Nasal cavity respiratory epithelium epithelial cell of viscerocranial mucosa (primary cell): Measurements from ENCODE around the gene VCAM1. TPM values are rescaled to one million over a fixed set of nuclear protein-coding genes. Genes with fewer than 3 reads are reported as not detected.

Source experiments
- total RNA-seq: library from RNA; depleted of rRNA; stranded (reverse); fragments of >200 nt; gene quantifications from 2 replicates; pipeline ENCODE4 v1.2.3, GENCODE V29; 2014

VCAM1 gene, protein sequence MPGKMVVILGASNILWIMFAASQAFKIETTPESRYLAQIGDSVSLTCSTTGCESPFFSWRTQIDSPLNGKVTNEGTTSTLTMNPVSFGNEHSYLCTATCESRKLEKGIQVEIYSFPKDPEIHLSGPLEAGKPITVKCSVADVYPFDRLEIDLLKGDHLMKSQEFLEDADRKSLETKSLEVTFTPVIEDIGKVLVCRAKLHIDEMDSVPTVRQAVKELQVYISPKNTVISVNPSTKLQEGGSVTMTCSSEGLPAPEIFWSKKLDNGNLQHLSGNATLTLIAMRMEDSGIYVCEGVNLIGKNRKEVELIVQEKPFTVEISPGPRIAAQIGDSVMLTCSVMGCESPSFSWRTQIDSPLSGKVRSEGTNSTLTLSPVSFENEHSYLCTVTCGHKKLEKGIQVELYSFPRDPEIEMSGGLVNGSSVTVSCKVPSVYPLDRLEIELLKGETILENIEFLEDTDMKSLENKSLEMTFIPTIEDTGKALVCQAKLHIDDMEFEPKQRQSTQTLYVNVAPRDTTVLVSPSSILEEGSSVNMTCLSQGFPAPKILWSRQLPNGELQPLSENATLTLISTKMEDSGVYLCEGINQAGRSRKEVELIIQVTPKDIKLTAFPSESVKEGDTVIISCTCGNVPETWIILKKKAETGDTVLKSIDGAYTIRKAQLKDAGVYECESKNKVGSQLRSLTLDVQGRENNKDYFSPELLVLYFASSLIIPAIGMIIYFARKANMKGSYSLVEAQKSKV
- not detected in 2 replicates for total RNA-seq

DNA sequence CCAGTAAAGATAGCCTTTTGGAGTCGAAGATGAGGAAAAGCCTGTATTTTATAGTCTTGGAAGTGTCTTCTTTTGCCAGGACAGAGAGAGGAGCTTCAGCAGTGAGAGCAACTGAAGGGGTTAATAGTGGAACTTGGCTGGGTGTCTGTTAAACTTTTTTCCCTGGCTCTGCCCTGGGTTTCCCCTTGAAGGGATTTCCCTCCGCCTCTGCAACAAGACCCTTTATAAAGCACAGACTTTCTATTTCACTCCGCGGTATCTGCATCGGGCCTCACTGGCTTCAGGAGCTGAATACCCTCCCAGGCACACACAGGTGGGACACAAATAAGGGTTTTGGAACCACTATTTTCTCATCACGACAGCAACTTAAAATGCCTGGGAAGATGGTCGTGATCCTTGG, at the start of gene VCAM1:
VCAM1 (plus strand) TSS at position 253 of the 400 bp plus-strand sequence; CDS start at position 372, 119 bp downstream.

Other genes with a start within 250 kb of the VCAM1 start
- gene GPR88, start 181.6 kb upstream of the VCAM1 start, total RNA-seq: not detected in 2 replicates
- 2.7 and 7.4 TPM in 2 replicates for gene EXTL2, start 175.1 kb downstream of the VCAM1 start, total RNA-seq
- 37.6 and 42.6 TPM in 2 replicates for gene SLC30A7, start 176.3 kb downstream of the VCAM1 start, total RNA-seq